Endothelial cell of umbilical vein (primary cell): ENCODE measurements around the gene MBOAT2. TPM values are rescaled to one million over a fixed set of nuclear protein-coding genes. Genes with fewer than 3 reads are reported as not detected.

ENCODE experiments used
- BruUV-seq: library from RNA; stranded (reverse); fragments of 400-500 nt; replicated peaks from 2 replicates; lab custom pipeline; 2021; lab: Mats Ljungman, UMichigan
- CTCF ChIA-PET: fragments of 300-600, 350-600 bp; sonication (Branson Sonifier 250); formaldehyde crosslinking; loops from one replicate; lab custom pipeline; 2021; ENCODE audit warnings: antibody characterized with exemption, inconsistent platforms; lab: Charles Lee
- POLR2A ChIA-PET: fragments of 300-600, 350-600 bp; sonication (Branson Sonifier 250); formaldehyde crosslinking; loops from one replicate; lab custom pipeline; 2021; ENCODE audit warnings: antibody characterized with exemption, inconsistent platforms; lab: Charles Lee
- DNase-seq: peaks from one replicate; pipeline ENCODE4 v3.0.0-alpha.2; 2011; ENCODE audit warnings: low read depth, low spot score
- FAIRE-seq: peaks from 2 replicates; lab custom pipeline; 2011; peaks lifted over from hg19 to GRCh38; lab: Jason Lieb, UNC
- H2AFZ ChIP-seq: 2 replicates; pipeline ENCODE4 v1.6.0; 2012; ENCODE audit warnings: low read depth, low read length, control low read depth, inconsistent platforms
- H3K27ac ChIP-seq: 2 replicates; pipeline ENCODE4 v1.5.1; 2011; ENCODE audit warnings: low read depth, mild to moderate bottlenecking, control low read depth, low read length, moderate library complexity; ENCODE audit not compliant: insufficient read depth
- H3K27me3 ChIP-seq, 2 experiments: 2 replicates each; pipeline versions ENCODE4 v1.6.0 to v1.6.1; 2011; ENCODE audit warnings: low read length in 2 of 2, mixed read lengths in 1 of 2; ENCODE audit not compliant: control insufficient read depth in 2 of 2, insufficient read depth in 2 of 2
- H3K36me3 ChIP-seq, 2 experiments: 2 replicates in 1 of 2; 3 replicates in 1 of 2; pipeline ENCODE4 v1.5.1; 2011; ENCODE audit warnings: low read length in 2 of 2, mild to moderate bottlenecking in 1 of 2, moderate library complexity in 1 of 2; ENCODE audit not compliant: control insufficient read depth in 2 of 2, insufficient read depth in 2 of 2; ENCODE audit errors: extremely low read depth in 1 of 2
- H3K4me1 ChIP-seq: 3 replicates; pipeline ENCODE4 v1.5.1; 2011; ENCODE audit warnings: mild to moderate bottlenecking, low read length; ENCODE audit not compliant: control insufficient read depth, insufficient read depth; ENCODE audit errors: extremely low read depth
- H3K4me2 ChIP-seq: 2 replicates; pipeline ENCODE4 v1.6.1; 2011; ENCODE audit warnings: low read length, control low read depth, mixed read lengths; ENCODE audit not compliant: insufficient read depth
- H3K4me3 ChIP-seq, 3 experiments: fragments of 200-600 bp in 1 of 3; sonication (generic), shearing (Covaris generic) in 1 of 3; replicated peaks in 1 of 3; 2 replicates each; pipeline ENCODE4 v1.5.1; 2011 to 2016; ENCODE audit warnings: control low read depth in 3 of 3, low read length in 3 of 3, mild to moderate bottlenecking in 2 of 3, inconsistent platforms in 1 of 3, low read depth in 1 of 3, moderate library complexity in 1 of 3; ENCODE audit not compliant: insufficient read depth in 1 of 3
- H3K79me2 ChIP-seq: 2 replicates; pipeline ENCODE4 v1.6.0; 2012; ENCODE audit warnings: low read length, inconsistent platforms; ENCODE audit not compliant: control insufficient read depth, insufficient read depth
- H3K9ac ChIP-seq: replicated peaks from 2 replicates; pipeline ENCODE3; 2011; ENCODE audit warnings: low read length, control low read depth; ENCODE audit not compliant: insufficient read depth; ENCODE audit errors: extremely low read depth
- H3K9me1 ChIP-seq: replicated peaks from 3 replicates; pipeline ENCODE4 v1.6.0; 2011; ENCODE audit warnings: mild to moderate bottlenecking, low read length; ENCODE audit not compliant: control insufficient read depth, insufficient read depth; ENCODE audit errors: extremely low read depth
- H3K9me3 ChIP-seq: replicated peaks from 2 replicates; pipeline ENCODE4 v1.5.1; 2012; ENCODE audit warnings: low read length, inconsistent platforms; ENCODE audit not compliant: control insufficient read depth, insufficient read depth
- H4K20me1 ChIP-seq: replicated peaks from 2 replicates; pipeline ENCODE3; 2011; ENCODE audit warnings: mild to moderate bottlenecking, low read length; ENCODE audit not compliant: control insufficient read depth, insufficient read depth; ENCODE audit errors: extremely low read depth
- EZH2 ChIP-seq: IDR thresholded peaks from 2 replicates; pipeline ENCODE4 v1.6.1; 2012; ENCODE audit warnings: borderline replicate concordance, low read depth, mild to moderate bottlenecking, moderate library complexity, low read length, inconsistent platforms; ENCODE audit not compliant: severe bottlenecking
- FOS ChIP-seq: IDR thresholded peaks from 2 replicates; pipeline ENCODE4 v1.6.1; 2011; ENCODE audit warnings: mild to moderate bottlenecking, low read length, moderate library complexity, borderline replicate concordance; ENCODE audit not compliant: insufficient read depth
- GATA2 ChIP-seq: IDR thresholded peaks from 2 replicates; pipeline ENCODE4 v1.7.0; 2011; ENCODE audit warnings: low read depth, mild to moderate bottlenecking, moderate library complexity, mixed read lengths, low read length; ENCODE audit not compliant: insufficient read length, insufficient read depth
- JUN ChIP-seq: IDR thresholded peaks from 2 replicates; pipeline ENCODE4 v1.6.1; 2011; ENCODE audit warnings: borderline replicate concordance, low read depth; ENCODE audit not compliant: insufficient read length, insufficient read depth
- MYC ChIP-seq: IDR thresholded peaks from one replicate; pipeline ENCODE4 v1.6.1; 2011; ENCODE audit warnings: mild to moderate bottlenecking, low read depth, low read length
- POLR2A ChIP-seq: IDR thresholded peaks from 2 replicates; pipeline ENCODE4 v1.6.1; 2012; ENCODE audit warnings: low read depth, mild to moderate bottlenecking, control low read depth, low read length
- POLR2AphosphoS5 ChIP-seq: IDR thresholded peaks from 2 replicates; pipeline ENCODE4 v1.6.1; 2012; ENCODE audit warnings: low read depth, mild to moderate bottlenecking, control low read depth, low read length, moderate library complexity; ENCODE audit not compliant: insufficient read depth
- dilution Hi-C: fragments of 300-500 bp; cut with MboI; formaldehyde crosslinking; loops from one replicate; pipeline ENCODE4 v1.15.0; 2019; ENCODE audit warnings: low sequenced_read_pairs; ENCODE audit not compliant: extremely low pct_ligation_motif_present
- intact Hi-C: fragments of 100-400 bp; cut with micrococcal nuclease; formaldehyde crosslinking; loops from one replicate; pipeline ENCODE4 v1.10.0; 2022
- polyA plus RNA-seq, 4 experiments: library from polyadenylated mRNA; depleted of rRNA in 3 of 4; stranded (reverse) in 3 of 4; unstranded in 1 of 4; fragments of >200 nt; gene quantifications; 2 replicates each; pipeline versions ENCODE4 v1.2.1 to v1.2.3, GENCODE V29; 2011 to 2012; ENCODE audit warnings: missing spikeins in 1 of 4
- total RNA-seq: library from RNA; stranded (reverse); gene quantifications from 2 replicates; pipeline ENCODE4 v1.2.3, GENCODE V29; 2021
- TF ChIP-seq, protein P1 (sequence below): IDR thresholded peaks from 2 replicates; pipeline ENCODE4 v1.6.1; 2011; ENCODE audit not compliant: insufficient read depth, insufficient read length
- TF ChIP-seq, protein P2 (sequence below), 2 donors: IDR thresholded peaks; 1 replicate in 1 of 2; 2 replicates in 1 of 2; pipeline ENCODE4 v1.5.1; 2011; ENCODE audit warnings: low read length in 2 of 2, mild to moderate bottlenecking in 2 of 2, moderate library complexity in 2 of 2, control low read depth in 1 of 2, inconsistent platforms in 1 of 2, low read depth in 1 of 2; ENCODE audit not compliant: insufficient read depth in 1 of 2; ENCODE audit errors: extremely low read depth in 1 of 2

Gene MBOAT2
- total and polyA plus RNA-seq, 2 donors (not counting 3 experiments of a cell fraction or from before 2014, with no cell fraction given): 10.9 to 22.1 TPM

DNA sequence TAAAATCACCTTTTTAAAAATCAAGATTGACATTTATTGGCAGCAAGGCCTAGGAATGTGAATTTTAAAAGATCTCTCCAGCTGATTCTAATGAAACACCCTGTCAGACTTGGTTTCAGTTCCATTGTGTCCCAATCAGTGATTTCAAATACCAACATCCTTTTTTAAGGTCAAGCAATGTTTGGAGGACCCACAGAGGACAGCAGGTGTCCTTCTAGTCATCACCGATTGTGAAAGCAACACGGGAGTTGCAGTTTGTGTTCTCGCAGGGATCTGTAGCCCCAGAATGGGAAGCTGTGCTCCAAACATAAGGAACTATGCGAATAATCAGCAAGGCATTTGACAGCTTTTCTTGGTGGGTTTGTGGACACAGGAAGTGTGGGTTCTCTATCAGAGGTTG lies 161.6 kb downstream of the MBOAT2 start:
- BruUV-seq: no TSS peak
- H3K4me1 ChIP-seq: no peaks in the 10 kb centered on the region
- no peaks in the 10 kb centered on the region for H4K20me1 ChIP-seq
- H3K9me3 ChIP-seq: no peaks in the 10 kb centered on the region
- H3K36me3 ChIP-seq: no peaks in the 10 kb centered on the region
- H3K27ac ChIP-seq: no peak overlapping the region
- ChIA-PET POLR2A (no interaction called here), CTCF (no interaction called here)
- dilution Hi-C loops (no loop called here), intact Hi-C loops (no loop called here)
- TF ChIP-seq GATA2 (no peak), EZH2 (no peak), JUN (no peak), MYC (no peak), FOS (no peak), POLR2A (no peak), POLR2AphosphoS5 (no peak)
- TF ChIP-seq, protein P1, sequence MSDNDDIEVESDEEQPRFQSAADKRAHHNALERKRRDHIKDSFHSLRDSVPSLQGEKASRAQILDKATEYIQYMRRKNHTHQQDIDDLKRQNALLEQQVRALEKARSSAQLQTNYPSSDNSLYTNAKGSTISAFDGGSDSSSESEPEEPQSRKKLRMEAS: no peak
- TF ChIP-seq, protein P2, sequence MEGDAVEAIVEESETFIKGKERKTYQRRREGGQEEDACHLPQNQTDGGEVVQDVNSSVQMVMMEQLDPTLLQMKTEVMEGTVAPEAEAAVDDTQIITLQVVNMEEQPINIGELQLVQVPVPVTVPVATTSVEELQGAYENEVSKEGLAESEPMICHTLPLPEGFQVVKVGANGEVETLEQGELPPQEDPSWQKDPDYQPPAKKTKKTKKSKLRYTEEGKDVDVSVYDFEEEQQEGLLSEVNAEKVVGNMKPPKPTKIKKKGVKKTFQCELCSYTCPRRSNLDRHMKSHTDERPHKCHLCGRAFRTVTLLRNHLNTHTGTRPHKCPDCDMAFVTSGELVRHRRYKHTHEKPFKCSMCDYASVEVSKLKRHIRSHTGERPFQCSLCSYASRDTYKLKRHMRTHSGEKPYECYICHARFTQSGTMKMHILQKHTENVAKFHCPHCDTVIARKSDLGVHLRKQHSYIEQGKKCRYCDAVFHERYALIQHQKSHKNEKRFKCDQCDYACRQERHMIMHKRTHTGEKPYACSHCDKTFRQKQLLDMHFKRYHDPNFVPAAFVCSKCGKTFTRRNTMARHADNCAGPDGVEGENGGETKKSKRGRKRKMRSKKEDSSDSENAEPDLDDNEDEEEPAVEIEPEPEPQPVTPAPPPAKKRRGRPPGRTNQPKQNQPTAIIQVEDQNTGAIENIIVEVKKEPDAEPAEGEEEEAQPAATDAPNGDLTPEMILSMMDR (IDR thresholded peaks at IDR 0.05; ENCODE audit: extremely low read depth in 1 of 2, insufficient read depth in 1 of 2, low read depth in 1 of 2, low read length in 2 of 2): no peak
- H3K9ac ChIP-seq: no peak overlapping the region
- no peak for DNase-seq
- H3K79me2 ChIP-seq: peaks cover under 1% of the 10 kb centered on the region
- no peaks in the 10 kb centered on the region for H3K9me1 ChIP-seq
- peaks cover 3 to 8% of the 10 kb centered on the region in 2 experiments for H3K27me3 ChIP-seq
- no peak overlapping the region for H3K4me2 ChIP-seq
- no peak overlapping the region for H2AFZ ChIP-seq
- FAIRE-seq: no peak
- no peak overlapping the region for H3K4me3 ChIP-seq
